Endothelial cell of umbilical vein (primary cell): ENCODE results near the gene ACO2. TPM values are rescaled to one million over a fixed set of nuclear protein-coding genes. Genes with fewer than 3 reads are reported as not detected.

ENCODE experiments used
- BruUV-seq: library from RNA; stranded (reverse); fragments of 400-500 nt; replicated peaks from 2 replicates; lab custom pipeline; 2021; lab: Mats Ljungman, UMichigan
- CTCF ChIA-PET: fragments of 300-600, 350-600 bp; sonication (Branson Sonifier 250); formaldehyde crosslinking; loops from one replicate; lab custom pipeline; 2021; ENCODE audit warnings: antibody characterized with exemption, inconsistent platforms; lab: Charles Lee
- POLR2A ChIA-PET: fragments of 300-600, 350-600 bp; sonication (Branson Sonifier 250); formaldehyde crosslinking; loops from one replicate; lab custom pipeline; 2021; ENCODE audit warnings: antibody characterized with exemption, inconsistent platforms; lab: Charles Lee
- DNase-seq: peaks from one replicate; pipeline ENCODE4 v3.0.0-alpha.2; 2011; ENCODE audit warnings: low read depth, low spot score
- FAIRE-seq: peaks from 2 replicates; lab custom pipeline; 2011; peaks lifted over from hg19 to GRCh38; lab: Jason Lieb, UNC
- H2AFZ ChIP-seq: 2 replicates; pipeline ENCODE4 v1.6.0; 2012; ENCODE audit warnings: low read depth, low read length, control low read depth, inconsistent platforms
- H3K27ac ChIP-seq: 2 replicates; pipeline ENCODE4 v1.5.1; 2011; ENCODE audit warnings: low read depth, mild to moderate bottlenecking, control low read depth, low read length, moderate library complexity; ENCODE audit not compliant: insufficient read depth
- H3K27me3 ChIP-seq, 2 experiments: 2 replicates each; pipeline versions ENCODE4 v1.6.0 to v1.6.1; 2011; ENCODE audit warnings: low read length in 2 of 2, mixed read lengths in 1 of 2; ENCODE audit not compliant: control insufficient read depth in 2 of 2, insufficient read depth in 2 of 2
- H3K36me3 ChIP-seq, 2 experiments: 2 replicates in 1 of 2; 3 replicates in 1 of 2; pipeline ENCODE4 v1.5.1; 2011; ENCODE audit warnings: low read length in 2 of 2, mild to moderate bottlenecking in 1 of 2, moderate library complexity in 1 of 2; ENCODE audit not compliant: control insufficient read depth in 2 of 2, insufficient read depth in 2 of 2; ENCODE audit errors: extremely low read depth in 1 of 2
- H3K4me1 ChIP-seq: 3 replicates; pipeline ENCODE4 v1.5.1; 2011; ENCODE audit warnings: mild to moderate bottlenecking, low read length; ENCODE audit not compliant: control insufficient read depth, insufficient read depth; ENCODE audit errors: extremely low read depth
- H3K4me2 ChIP-seq: 2 replicates; pipeline ENCODE4 v1.6.1; 2011; ENCODE audit warnings: low read length, control low read depth, mixed read lengths; ENCODE audit not compliant: insufficient read depth
- H3K4me3 ChIP-seq, 3 experiments: fragments of 200-600 bp in 1 of 3; sonication (generic), shearing (Covaris generic) in 1 of 3; replicated peaks in 1 of 3; 2 replicates each; pipeline ENCODE4 v1.5.1; 2011 to 2016; ENCODE audit warnings: control low read depth in 3 of 3, low read length in 3 of 3, mild to moderate bottlenecking in 2 of 3, inconsistent platforms in 1 of 3, low read depth in 1 of 3, moderate library complexity in 1 of 3; ENCODE audit not compliant: insufficient read depth in 1 of 3
- H3K79me2 ChIP-seq: 2 replicates; pipeline ENCODE4 v1.6.0; 2012; ENCODE audit warnings: low read length, inconsistent platforms; ENCODE audit not compliant: control insufficient read depth, insufficient read depth
- H3K9ac ChIP-seq: replicated peaks from 2 replicates; pipeline ENCODE3; 2011; ENCODE audit warnings: low read length, control low read depth; ENCODE audit not compliant: insufficient read depth; ENCODE audit errors: extremely low read depth
- H3K9me1 ChIP-seq: replicated peaks from 3 replicates; pipeline ENCODE4 v1.6.0; 2011; ENCODE audit warnings: mild to moderate bottlenecking, low read length; ENCODE audit not compliant: control insufficient read depth, insufficient read depth; ENCODE audit errors: extremely low read depth
- H3K9me3 ChIP-seq: replicated peaks from 2 replicates; pipeline ENCODE4 v1.5.1; 2012; ENCODE audit warnings: low read length, inconsistent platforms; ENCODE audit not compliant: control insufficient read depth, insufficient read depth
- H4K20me1 ChIP-seq: replicated peaks from 2 replicates; pipeline ENCODE3; 2011; ENCODE audit warnings: mild to moderate bottlenecking, low read length; ENCODE audit not compliant: control insufficient read depth, insufficient read depth; ENCODE audit errors: extremely low read depth
- EZH2 ChIP-seq: IDR thresholded peaks from 2 replicates; pipeline ENCODE4 v1.6.1; 2012; ENCODE audit warnings: borderline replicate concordance, low read depth, mild to moderate bottlenecking, moderate library complexity, low read length, inconsistent platforms; ENCODE audit not compliant: severe bottlenecking
- FOS ChIP-seq: IDR thresholded peaks from 2 replicates; pipeline ENCODE4 v1.6.1; 2011; ENCODE audit warnings: mild to moderate bottlenecking, low read length, moderate library complexity, borderline replicate concordance; ENCODE audit not compliant: insufficient read depth
- GATA2 ChIP-seq: IDR thresholded peaks from 2 replicates; pipeline ENCODE4 v1.7.0; 2011; ENCODE audit warnings: low read depth, mild to moderate bottlenecking, moderate library complexity, mixed read lengths, low read length; ENCODE audit not compliant: insufficient read length, insufficient read depth
- JUN ChIP-seq: IDR thresholded peaks from 2 replicates; pipeline ENCODE4 v1.6.1; 2011; ENCODE audit warnings: borderline replicate concordance, low read depth; ENCODE audit not compliant: insufficient read length, insufficient read depth
- MYC ChIP-seq: IDR thresholded peaks from one replicate; pipeline ENCODE4 v1.6.1; 2011; ENCODE audit warnings: mild to moderate bottlenecking, low read depth, low read length
- POLR2A ChIP-seq: IDR thresholded peaks from 2 replicates; pipeline ENCODE4 v1.6.1; 2012; ENCODE audit warnings: low read depth, mild to moderate bottlenecking, control low read depth, low read length
- dilution Hi-C: fragments of 300-500 bp; cut with MboI; formaldehyde crosslinking; loops from one replicate; pipeline ENCODE4 v1.15.0; 2019; ENCODE audit warnings: low sequenced_read_pairs; ENCODE audit not compliant: extremely low pct_ligation_motif_present
- intact Hi-C: fragments of 100-400 bp; cut with micrococcal nuclease; formaldehyde crosslinking; loops from one replicate; pipeline ENCODE4 v1.10.0; 2022
- polyA plus RNA-seq, 4 experiments: library from polyadenylated mRNA; depleted of rRNA in 3 of 4; stranded (reverse) in 3 of 4; unstranded in 1 of 4; fragments of >200 nt; gene quantifications; 2 replicates each; pipeline versions ENCODE4 v1.2.1 to v1.2.3, GENCODE V29; 2011 to 2012; ENCODE audit warnings: missing spikeins in 1 of 4
- total RNA-seq: library from RNA; stranded (reverse); gene quantifications from 2 replicates; pipeline ENCODE4 v1.2.3, GENCODE V29; 2021
- TF ChIP-seq, protein P1 (sequence below): IDR thresholded peaks from 2 replicates; pipeline ENCODE4 v1.6.1; 2011; ENCODE audit not compliant: insufficient read depth, insufficient read length
- TF ChIP-seq, protein P2 (sequence below), 2 donors: IDR thresholded peaks; 1 replicate in 1 of 2; 2 replicates in 1 of 2; pipeline ENCODE4 v1.5.1; 2011; ENCODE audit warnings: low read length in 2 of 2, mild to moderate bottlenecking in 2 of 2, moderate library complexity in 2 of 2, control low read depth in 1 of 2, inconsistent platforms in 1 of 2, low read depth in 1 of 2; ENCODE audit not compliant: insufficient read depth in 1 of 2; ENCODE audit errors: extremely low read depth in 1 of 2

ACO2 gene
- total and polyA plus RNA-seq, 2 donors (not counting 3 experiments of a cell fraction or from before 2014, with no cell fraction given) = 63.8 to 79.7 TPM

DNA sequence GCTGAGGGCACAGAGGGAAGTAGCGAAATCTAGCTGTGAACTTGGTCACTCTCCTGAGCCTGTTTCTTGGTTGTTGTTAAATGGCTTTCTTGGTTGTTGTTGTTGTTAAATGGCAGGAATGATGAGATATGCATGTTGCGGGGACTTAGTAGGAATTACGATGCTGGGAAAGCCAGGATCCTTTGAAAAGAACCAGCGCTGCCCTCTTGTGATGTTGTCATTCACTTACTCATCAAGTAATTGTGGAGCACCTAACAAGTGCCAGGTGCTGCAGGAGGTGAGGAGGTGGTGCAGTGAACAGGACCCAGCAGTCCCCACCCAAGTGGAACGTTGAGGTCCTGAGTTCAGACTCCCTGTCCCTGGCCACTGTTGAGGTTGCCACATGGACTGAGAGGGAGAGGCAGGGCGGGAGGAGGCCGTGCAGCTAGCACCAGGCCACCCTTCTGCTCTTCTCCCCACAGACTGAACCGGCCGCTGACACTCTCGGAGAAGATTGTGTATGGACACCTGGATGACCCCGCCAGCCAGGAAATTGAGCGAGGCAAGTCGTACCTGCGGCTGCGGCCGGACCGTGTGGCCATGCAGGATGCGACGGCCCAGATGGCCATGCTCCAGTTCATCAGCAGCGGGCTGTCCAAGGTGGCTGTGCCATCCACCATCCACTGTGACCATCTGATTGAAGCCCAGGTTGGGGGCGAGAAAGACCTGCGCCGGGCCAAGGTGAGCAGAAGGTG is 38.6 kb downstream of the ACO2 start:
- no TSS peak for BruUV-seq
- TF ChIP-seq POLR2A (no peak), MYC (no peak), JUN (no peak)
- TF ChIP-seq, protein P1, sequence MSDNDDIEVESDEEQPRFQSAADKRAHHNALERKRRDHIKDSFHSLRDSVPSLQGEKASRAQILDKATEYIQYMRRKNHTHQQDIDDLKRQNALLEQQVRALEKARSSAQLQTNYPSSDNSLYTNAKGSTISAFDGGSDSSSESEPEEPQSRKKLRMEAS = no peak
- Histone ChIP-seq H3K27ac (no peak overlapping the region), H3K36me3 (peaks cover 0 to 14% of the 10 kb centered on the region in 2 experiments), H3K9me3 (no peaks in the 10 kb centered on the region), H3K79me2 (no peaks in the 10 kb centered on the region), H4K20me1 (no peaks in the 10 kb centered on the region), H3K9ac (no peak overlapping the region), H3K4me2 (no peak overlapping the region), H3K4me1 (no peaks in the 10 kb centered on the region), H3K27me3 (no peaks in the 10 kb centered on the region), H3K9me1 (no peaks in the 10 kb centered on the region), H2AFZ (no peak overlapping the region), H3K4me3 (no peak overlapping the region)
- intact Hi-C loops (no loop called here), dilution Hi-C loops (no loop called here)
- DNase-seq (no peak), FAIRE-seq (no peak)
- ChIA-PET CTCF (interaction anchor here (0.5 to 3.0 kb wide), 2 partner anchors 10 to 99 kb away, joined by 4 to 12 read pairs; no protein-coding TSS in a partner anchor), POLR2A (no interaction called here)

DNA sequence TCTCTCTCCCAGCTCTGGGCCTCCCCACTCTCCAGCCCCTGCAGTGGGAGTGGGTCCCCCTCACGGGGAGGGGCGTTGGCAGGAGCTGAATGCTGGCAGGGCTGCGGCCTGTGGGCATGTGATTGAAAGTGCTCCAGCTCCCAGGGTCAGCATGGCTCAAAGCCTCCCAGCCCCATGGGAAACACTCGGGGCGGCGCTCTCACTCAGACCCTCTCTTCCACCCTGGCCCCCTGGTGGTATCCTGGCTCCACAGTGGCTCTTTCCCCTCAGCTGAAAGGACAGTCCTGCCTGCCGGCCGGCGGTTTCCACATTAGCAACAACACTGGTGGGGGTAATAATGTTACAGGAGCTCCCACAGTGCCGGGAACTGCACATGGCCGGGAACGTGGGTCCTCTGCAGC is 39.9 kb downstream of the ACO2 start:
- Histone ChIP-seq H3K4me3 (no peak overlapping the region), H3K79me2 (no peaks in the 10 kb centered on the region), H3K36me3 (peaks cover 0 to 14% of the 10 kb centered on the region in 2 experiments), H3K9ac (no peak overlapping the region), H2AFZ (no peak overlapping the region), H3K4me2 (no peak overlapping the region), H3K27me3 (no peaks in the 10 kb centered on the region), H3K9me3 (no peaks in the 10 kb centered on the region), H4K20me1 (no peaks in the 10 kb centered on the region), H3K9me1 (no peaks in the 10 kb centered on the region), H3K4me1 (no peaks in the 10 kb centered on the region), H3K27ac (no peak overlapping the region)
- no peak for DNase-seq
- CTCF ChIA-PET = interaction anchor here (1.0 to 1.2 kb wide), 2 partner anchors 9 to 18 kb away, joined by 3 to 10 read pairs; no protein-coding TSS in a partner anchor
- dilution Hi-C loops (no loop called here), intact Hi-C loops (no loop called here)
- no TSS peak for BruUV-seq
- no peak for FAIRE-seq
- POLR2A ChIA-PET = no interaction called here
- no peak for TF ChIP-seq EZH2
- TF ChIP-seq, protein P1 = no peak
- TF ChIP-seq GATA2 = no peak
- TF ChIP-seq JUN = no peak
- TF ChIP-seq FOS = no peak
- TF ChIP-seq, protein P2, sequence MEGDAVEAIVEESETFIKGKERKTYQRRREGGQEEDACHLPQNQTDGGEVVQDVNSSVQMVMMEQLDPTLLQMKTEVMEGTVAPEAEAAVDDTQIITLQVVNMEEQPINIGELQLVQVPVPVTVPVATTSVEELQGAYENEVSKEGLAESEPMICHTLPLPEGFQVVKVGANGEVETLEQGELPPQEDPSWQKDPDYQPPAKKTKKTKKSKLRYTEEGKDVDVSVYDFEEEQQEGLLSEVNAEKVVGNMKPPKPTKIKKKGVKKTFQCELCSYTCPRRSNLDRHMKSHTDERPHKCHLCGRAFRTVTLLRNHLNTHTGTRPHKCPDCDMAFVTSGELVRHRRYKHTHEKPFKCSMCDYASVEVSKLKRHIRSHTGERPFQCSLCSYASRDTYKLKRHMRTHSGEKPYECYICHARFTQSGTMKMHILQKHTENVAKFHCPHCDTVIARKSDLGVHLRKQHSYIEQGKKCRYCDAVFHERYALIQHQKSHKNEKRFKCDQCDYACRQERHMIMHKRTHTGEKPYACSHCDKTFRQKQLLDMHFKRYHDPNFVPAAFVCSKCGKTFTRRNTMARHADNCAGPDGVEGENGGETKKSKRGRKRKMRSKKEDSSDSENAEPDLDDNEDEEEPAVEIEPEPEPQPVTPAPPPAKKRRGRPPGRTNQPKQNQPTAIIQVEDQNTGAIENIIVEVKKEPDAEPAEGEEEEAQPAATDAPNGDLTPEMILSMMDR (IDR thresholded peaks at IDR 0.05; ENCODE audit: extremely low read depth in 1 of 2, insufficient read depth in 1 of 2, low read depth in 1 of 2, low read length in 2 of 2) = no peak
- TF ChIP-seq MYC = no peak
